HEK293 (cell line): ENCODE results near the gene PCSK5.

Experiments
- CTCF ChIA-PET: fragments of 350-600 bp; formaldehyde crosslinking; extraction: SDS; loops from one replicate; lab custom pipeline; 2021; ENCODE audit warnings: antibody characterized with exemption; lab: Yijun Ruan, JAX
- POLR2A ChIA-PET: fragments of 300-600 bp; formaldehyde crosslinking; extraction: SDS; loops from one replicate; lab custom pipeline; 2020; ENCODE audit warnings: antibody characterized with exemption, inconsistent platforms; lab: Yijun Ruan, JAX
- H3K27ac ChIP-seq: fragments of 200-500 bp; sonication (Bioruptor generic); 2 replicates; pipeline ENCODE4 v1.5.1; 2014; ENCODE audit warnings: low read depth, low read length, control low read depth, inconsistent platforms; ENCODE audit errors: extremely low read depth
- H3K36me3 ChIP-seq, 2 experiments: fragments of 200-500 bp in 1 of 2; sonication (Bioruptor generic) in 1 of 2; 1 replicate in 1 of 2; 2 replicates in 1 of 2; pipeline ENCODE4 v1.5.1; 2014 to 2017; ENCODE audit warnings: inconsistent platforms in 2 of 2, low read length in 2 of 2; ENCODE audit not compliant: control insufficient read depth in 2 of 2, insufficient read depth in 1 of 2
- H3K4me1 ChIP-seq: fragments of 200-500 bp; sonication (Bioruptor generic); 2 replicates; pipeline ENCODE4 v1.5.1; 2014; ENCODE audit warnings: mild to moderate bottlenecking, low read length, inconsistent platforms; ENCODE audit not compliant: control insufficient read depth, insufficient read depth
- H3K4me3 ChIP-seq: 2 replicates; pipeline ENCODE4 v1.5.1; 2011; ENCODE audit warnings: low read depth, mild to moderate bottlenecking, control low read depth, low read length, moderate library complexity
- H3K9me3 ChIP-seq: fragments of 200-500 bp; sonication (Bioruptor generic); 2 replicates; pipeline ENCODE4 v1.5.1; 2014; ENCODE audit warnings: low read depth, low read length, inconsistent platforms; ENCODE audit not compliant: control insufficient read depth, insufficient read depth
- ATF2 ChIP-seq: fragments of 450-650 bp; formaldehyde crosslinking; IDR thresholded peaks from 2 replicates; pipeline ENCODE4 v1.5.1; 2016; ENCODE audit warnings: missing biosample characterization, missing genetic modification characterization, low read depth
- GFI1B ChIP-seq: fragments of 450-650 bp; formaldehyde crosslinking; IDR thresholded peaks from 2 replicates; pipeline ENCODE4 v1.5.1; 2016; ENCODE audit warnings: missing biosample characterization, missing genetic modification characterization
- GLI4 ChIP-seq: fragments of 450-650 bp; formaldehyde crosslinking; IDR thresholded peaks from 2 replicates; pipeline ENCODE4 v1.5.1; 2016; ENCODE audit warnings: missing biosample characterization, missing genetic modification characterization
- IKZF3 ChIP-seq: fragments of 450-650 bp; IDR thresholded peaks from 2 replicates; pipeline ENCODE4 v1.5.0; 2018; ENCODE audit warnings: missing biosample characterization, mild to moderate bottlenecking, missing genetic modification characterization, moderate library complexity
- KLF7 ChIP-seq: fragments of 450-650 bp; formaldehyde crosslinking; IDR thresholded peaks from 2 replicates; pipeline ENCODE4 v1.5.1; 2016; ENCODE audit warnings: missing biosample characterization, missing genetic modification characterization, borderline replicate concordance
- OSR2 ChIP-seq: fragments of 450-650 bp; formaldehyde crosslinking; IDR thresholded peaks from 2 replicates; pipeline ENCODE4 v1.5.1; 2016; ENCODE audit warnings: missing biosample characterization, missing genetic modification characterization
- PRDM1 ChIP-seq: fragments of 450-650 bp; formaldehyde crosslinking; IDR thresholded peaks from 2 replicates; pipeline ENCODE4; 2016; ENCODE audit warnings: missing biosample characterization, missing genetic modification characterization
- SALL2 ChIP-seq: fragments of 450-650 bp; formaldehyde crosslinking; IDR thresholded peaks from 2 replicates; pipeline ENCODE4 v1.5.0; 2017; ENCODE audit warnings: missing biosample characterization, mild to moderate bottlenecking, missing genetic modification characterization, borderline replicate concordance
- YY2 ChIP-seq: fragments of 450-650 bp; formaldehyde crosslinking; IDR thresholded peaks from 2 replicates; pipeline ENCODE4 v1.5.1; 2016; ENCODE audit warnings: missing biosample characterization, missing genetic modification characterization
- ZBTB17 ChIP-seq: fragments of 450-650 bp; formaldehyde crosslinking; IDR thresholded peaks from 2 replicates; pipeline ENCODE4 v1.5.1; 2016; ENCODE audit warnings: missing biosample characterization, missing genetic modification characterization
- ZNF132 ChIP-seq: fragments of 450-650 bp; formaldehyde crosslinking; IDR thresholded peaks from 2 replicates; pipeline ENCODE4 v1.5.1; 2017; ENCODE audit warnings: missing biosample characterization, missing genetic modification characterization, borderline replicate concordance
- ZNF214 ChIP-seq: fragments of 450-650 bp; formaldehyde crosslinking; IDR thresholded peaks from 2 replicates; pipeline ENCODE4 v1.5.1; 2017; ENCODE audit warnings: missing biosample characterization, mild to moderate bottlenecking, missing genetic modification characterization, borderline replicate concordance
- ZNF354C ChIP-seq: fragments of 450-650 bp; formaldehyde crosslinking; IDR thresholded peaks from 2 replicates; pipeline ENCODE4 v1.5.1; 2016; ENCODE audit warnings: missing biosample characterization, missing genetic modification characterization, low read depth, borderline replicate concordance
- ZNF394 ChIP-seq: fragments of 450-650 bp; formaldehyde crosslinking; IDR thresholded peaks from 2 replicates; pipeline ENCODE4 v1.5.1; 2016; ENCODE audit warnings: missing biosample characterization, missing genetic modification characterization, mild to moderate bottlenecking, moderate library complexity, borderline replicate concordance
- ZNF416 ChIP-seq: fragments of 450-650 bp; formaldehyde crosslinking; IDR thresholded peaks from 2 replicates; pipeline ENCODE4 v1.5.1; 2016; ENCODE audit warnings: missing biosample characterization, missing genetic modification characterization
- ZNF521 ChIP-seq: fragments of 450-650 bp; formaldehyde crosslinking; IDR thresholded peaks from 2 replicates; pipeline ENCODE4 v1.5.1; 2017; ENCODE audit warnings: missing biosample characterization, mild to moderate bottlenecking, missing genetic modification characterization
- ZNF560 ChIP-seq: fragments of 450-650 bp; formaldehyde crosslinking; IDR thresholded peaks from 2 replicates; pipeline ENCODE4 v1.5.1; 2017; ENCODE audit warnings: missing biosample characterization, missing genetic modification characterization, borderline replicate concordance
- ZNF621 ChIP-seq: fragments of 450-650 bp; formaldehyde crosslinking; IDR thresholded peaks from 2 replicates; pipeline ENCODE4 v1.5.1; 2017; ENCODE audit warnings: missing biosample characterization, missing genetic modification characterization
- ZNF704 ChIP-seq: fragments of 450-650 bp; formaldehyde crosslinking; IDR thresholded peaks from 2 replicates; pipeline ENCODE4 v1.5.1; 2016; ENCODE audit warnings: missing biosample characterization, missing genetic modification characterization
- ZNF76 ChIP-seq: fragments of 450-650 bp; formaldehyde crosslinking; IDR thresholded peaks from 2 replicates; pipeline ENCODE4; 2016; ENCODE audit warnings: low read depth, missing biosample characterization, missing genetic modification characterization, borderline replicate concordance
- ZNF768 ChIP-seq: fragments of 450-650 bp; formaldehyde crosslinking; IDR thresholded peaks from 2 replicates; pipeline ENCODE4 v1.5.1; 2018; ENCODE audit warnings: missing biosample characterization, mild to moderate bottlenecking, missing genetic modification characterization
- ZNF776 ChIP-seq: fragments of 450-650 bp; formaldehyde crosslinking; IDR thresholded peaks from 2 replicates; pipeline ENCODE4 v1.5.0; 2017; ENCODE audit warnings: missing biosample characterization, missing genetic modification characterization, borderline replicate concordance
- ZNF792 ChIP-seq: fragments of 450-650 bp; formaldehyde crosslinking; IDR thresholded peaks from 2 replicates; pipeline ENCODE4 v1.5.1; 2016; ENCODE audit warnings: missing biosample characterization, missing genetic modification characterization
- ZNF830 ChIP-seq: fragments of 450-650 bp; IDR thresholded peaks from 2 replicates; pipeline ENCODE4 v1.5.0; 2018; ENCODE audit warnings: missing biosample characterization, missing genetic modification characterization, low read depth, mild to moderate bottlenecking, moderate library complexity
- ZNF843 ChIP-seq: fragments of 450-650 bp; formaldehyde crosslinking; IDR thresholded peaks from 2 replicates; pipeline ENCODE4 v1.5.1; 2016; ENCODE audit warnings: missing biosample characterization, missing genetic modification characterization
- ZSCAN23 ChIP-seq: fragments of 450-650 bp; formaldehyde crosslinking; IDR thresholded peaks from 2 replicates; pipeline ENCODE4 v1.5.1; 2016; ENCODE audit warnings: missing biosample characterization, missing genetic modification characterization
- TF ChIP-seq, protein P1 (sequence below): fragments of 450-650 bp; formaldehyde crosslinking; IDR thresholded peaks from 2 replicates; pipeline ENCODE4 v1.5.1; 2017; ENCODE audit warnings: missing biosample characterization, missing genetic modification characterization
- TF ChIP-seq, protein P2 (sequence below): fragments of 450-650 bp; formaldehyde crosslinking; IDR thresholded peaks from 2 replicates; pipeline ENCODE4 v1.5.1; 2016; ENCODE audit warnings: missing biosample characterization, missing genetic modification characterization
- TF ChIP-seq, protein P3 (sequence below): fragments of 450-650 bp; formaldehyde crosslinking; IDR thresholded peaks from 2 replicates; pipeline ENCODE4 v1.5.1; 2017; ENCODE audit warnings: missing biosample characterization, missing genetic modification characterization

The PCSK5 gene

DNA sequence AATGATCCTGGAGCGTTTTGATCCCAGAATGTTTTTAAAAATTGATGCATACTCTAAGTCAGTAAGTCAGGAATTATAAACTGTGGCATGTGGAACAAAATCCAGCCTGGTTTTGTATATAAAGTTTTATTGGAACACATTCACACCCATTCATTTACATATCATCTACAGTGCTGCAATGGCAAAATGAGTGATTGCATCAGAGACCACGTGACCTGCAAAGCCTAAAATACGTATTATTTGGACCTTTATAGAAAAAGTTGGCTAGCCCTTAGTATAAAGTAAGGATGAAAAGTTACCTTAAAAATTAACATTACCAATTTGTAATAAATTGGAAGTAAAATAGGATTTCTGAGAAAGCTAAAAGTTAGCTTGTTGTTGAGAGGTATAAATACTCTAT is 95.0 kb downstream of the PCSK5 start:
- Histone ChIP-seq H3K4me3 (no peak overlapping the region), H3K4me1 (no peaks in the 10 kb centered on the region), H3K27ac (no peak overlapping the region), H3K9me3 (no peaks in the 10 kb centered on the region), H3K36me3 (peaks cover 0 to 8% of the 10 kb centered on the region in 2 experiments; a peak in 1 of 3 replicates)
- CTCF ChIA-PET = no interaction called here
- POLR2A ChIA-PET = no interaction called here
- TF ChIP-seq, protein P1, sequence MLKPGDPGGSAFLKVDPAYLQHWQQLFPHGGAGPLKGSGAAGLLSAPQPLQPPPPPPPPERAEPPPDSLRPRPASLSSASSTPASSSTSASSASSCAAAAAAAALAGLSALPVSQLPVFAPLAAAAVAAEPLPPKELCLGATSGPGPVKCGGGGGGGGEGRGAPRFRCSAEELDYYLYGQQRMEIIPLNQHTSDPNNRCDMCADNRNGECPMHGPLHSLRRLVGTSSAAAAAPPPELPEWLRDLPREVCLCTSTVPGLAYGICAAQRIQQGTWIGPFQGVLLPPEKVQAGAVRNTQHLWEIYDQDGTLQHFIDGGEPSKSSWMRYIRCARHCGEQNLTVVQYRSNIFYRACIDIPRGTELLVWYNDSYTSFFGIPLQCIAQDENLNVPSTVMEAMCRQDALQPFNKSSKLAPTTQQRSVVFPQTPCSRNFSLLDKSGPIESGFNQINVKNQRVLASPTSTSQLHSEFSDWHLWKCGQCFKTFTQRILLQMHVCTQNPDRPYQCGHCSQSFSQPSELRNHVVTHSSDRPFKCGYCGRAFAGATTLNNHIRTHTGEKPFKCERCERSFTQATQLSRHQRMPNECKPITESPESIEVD (tag by site-specific recombination) = no peak
- no peak for TF ChIP-seq IKZF3 (tag by site-specific recombination)
- TF ChIP-seq ZNF768 (tag by site-specific recombination) = no peak
- TF ChIP-seq ZNF132 (tag by site-specific recombination) = no peak

DNA sequence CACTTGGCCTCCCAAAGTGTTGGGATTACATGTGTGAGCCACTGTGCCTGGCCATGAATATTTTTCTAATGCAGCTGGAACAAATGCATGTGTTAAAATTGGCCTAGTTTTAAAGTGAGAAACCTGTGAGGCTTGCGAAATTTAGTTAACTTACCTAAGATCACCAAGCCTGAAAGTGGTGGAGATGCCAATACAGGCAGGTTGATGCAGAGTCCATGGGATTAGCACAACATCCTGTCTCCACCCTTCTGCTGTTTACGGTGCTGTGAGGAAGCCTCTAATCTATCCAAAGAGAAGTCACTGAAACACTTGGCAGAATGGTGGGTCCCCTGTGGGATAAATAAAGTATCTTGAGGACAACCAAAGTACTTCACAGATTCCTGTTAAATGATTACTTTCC is 98.2 kb downstream of the PCSK5 start:
- POLR2A ChIA-PET = no interaction called here

GRCh38 chr9:75990156-75990555 is 99.7 kb downstream of the PCSK5 start:
- no peaks in the 10 kb centered on the region for H3K9me3 ChIP-seq
- no peak overlapping the region for H3K27ac ChIP-seq
- POLR2A ChIA-PET = no interaction called here
- CTCF ChIA-PET = interaction anchor here (1.3 kb wide), 1 partner anchor 11 kb away, joined by 4 read pairs; no protein-coding TSS in a partner anchor
- H3K36me3 ChIP-seq = peaks cover 0 to 8% of the 10 kb centered on the region in 2 experiments; a peak in 1 of 3 replicates
- H3K4me3 ChIP-seq = no peak overlapping the region
- TF ChIP-seq, protein P2, sequence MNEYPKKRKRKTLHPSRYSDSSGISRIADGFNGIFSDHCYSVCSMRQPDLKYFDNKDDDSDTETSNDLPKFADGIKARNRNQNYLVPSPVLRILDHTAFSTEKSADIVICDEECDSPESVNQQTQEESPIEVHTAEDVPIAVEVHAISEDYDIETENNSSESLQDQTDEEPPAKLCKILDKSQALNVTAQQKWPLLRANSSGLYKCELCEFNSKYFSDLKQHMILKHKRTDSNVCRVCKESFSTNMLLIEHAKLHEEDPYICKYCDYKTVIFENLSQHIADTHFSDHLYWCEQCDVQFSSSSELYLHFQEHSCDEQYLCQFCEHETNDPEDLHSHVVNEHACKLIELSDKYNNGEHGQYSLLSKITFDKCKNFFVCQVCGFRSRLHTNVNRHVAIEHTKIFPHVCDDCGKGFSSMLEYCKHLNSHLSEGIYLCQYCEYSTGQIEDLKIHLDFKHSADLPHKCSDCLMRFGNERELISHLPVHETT = no peak
- TF ChIP-seq ZNF792 (tag by site-specific recombination) (no peak), YY2 (tag by site-specific recombination) (no peak), ZSCAN23 (tag by site-specific recombination) (no peak), ZNF843 (tag by site-specific recombination) (no peak), ZNF830 (tag by site-specific recombination) (no peak), ZNF704 (no peak), ZBTB17 (tag by site-specific recombination) (no peak), ZNF394 (no peak), KLF7 (tag by site-specific recombination) (no peak), ZNF621 (no peak)
- TF ChIP-seq, protein P3, sequence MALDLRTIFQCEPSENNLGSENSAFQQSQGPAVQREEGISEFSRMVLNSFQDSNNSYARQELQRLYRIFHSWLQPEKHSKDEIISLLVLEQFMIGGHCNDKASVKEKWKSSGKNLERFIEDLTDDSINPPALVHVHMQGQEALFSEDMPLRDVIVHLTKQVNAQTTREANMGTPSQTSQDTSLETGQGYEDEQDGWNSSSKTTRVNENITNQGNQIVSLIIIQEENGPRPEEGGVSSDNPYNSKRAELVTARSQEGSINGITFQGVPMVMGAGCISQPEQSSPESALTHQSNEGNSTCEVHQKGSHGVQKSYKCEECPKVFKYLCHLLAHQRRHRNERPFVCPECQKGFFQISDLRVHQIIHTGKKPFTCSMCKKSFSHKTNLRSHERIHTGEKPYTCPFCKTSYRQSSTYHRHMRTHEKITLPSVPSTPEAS (tag by site-specific recombination) = no peak
- TF ChIP-seq, all 188 proteins: peak for 0
- peaks cover 2% of the 10 kb centered on the region; the same call in 1 of the 2 replicates for H3K4me1 ChIP-seq

More for the DNA sequence above, 98.2 kb downstream of the PCSK5 start:
- Histone ChIP-seq H3K4me1 (peaks cover 2% of the 10 kb centered on the region; the same call in 1 of the 2 replicates), H3K36me3 (peaks cover 0 to 8% of the 10 kb centered on the region in 2 experiments; a peak in 1 of 3 replicates), H3K27ac (no peak overlapping the region), H3K9me3 (no peaks in the 10 kb centered on the region), H3K4me3 (no peak overlapping the region)
- CTCF ChIA-PET = interaction anchor here (0.7 kb wide), 2 partner anchors 55 to 119 kb away, joined by 3 read pairs; no protein-coding TSS in a partner anchor
- TF ChIP-seq GFI1B (tag by site-specific recombination) (no peak), ZNF776 (tag by site-specific recombination) (no peak), OSR2 (tag by site-specific recombination) (no peak), ZNF560 (no peak), ATF2 (tag by site-specific recombination) (no peak), ZNF830 (tag by site-specific recombination) (no peak), PRDM1 (tag by site-specific recombination) (no peak), ZNF354C (tag by site-specific recombination) (no peak), SALL2 (tag by site-specific recombination) (no peak), ZNF214 (tag by site-specific recombination) (no peak), ZNF416 (tag by site-specific recombination) (no peak), ZNF521 (tag by site-specific recombination) (no peak), GLI4 (no peak), ZBTB17 (tag by site-specific recombination) (no peak), ZNF76 (no peak)
- TF ChIP-seq, all 188 proteins: peak for 0
